ENCODE results near the gene IKZF1.
A peak's percentile ranks its signal among the peaks of the same experiment; 100 is the strongest.

IKZF1 gene

GRCh38 chr7:50292165-50292757 is 12.3 kb upstream of the IKZF1 start:
- Histone ChIP-seq H3K79me2 (ENCODE audit: low read length) (peaks cover 32% of the 10 kb centered on the region), H3K36me3 (replicated peaks; ENCODE audit: low read depth, low read length) (peaks cover 8% of the 10 kb centered on the region), H3K9me3 (ENCODE audit: insufficient read depth, low read length) (no peaks in the 10 kb centered on the region), H3K4me3 (ENCODE audit: low read length) (peak overlapping the region; percentile 30; the same call in 1 of the 2 replicates), H3K27ac (ENCODE audit: low read length) (peak overlapping the region; percentile 99), H4K20me1 (ENCODE audit: insufficient read depth, low read length) (no peaks in the 10 kb centered on the region), H3K9ac (ENCODE audit: low read length) (peak overlapping the region; percentile 96), H3K4me1 (ENCODE audit: low read length) (peaks cover 98% of the 10 kb centered on the region), H2AFZ (ENCODE audit: low read depth, low read length) (no peak overlapping the region), H3K27me3 (ENCODE audit: low read depth, low read length) (no peaks in the 10 kb centered on the region), H3K4me2 (ENCODE audit: low read length) (peak overlapping the region; percentile 90)
- TF ChIP-seq CTCF (IDR thresholded peaks at IDR 0.05; ENCODE audit: low read depth, low read length), result no peak
- TF ChIP-seq EZH2phosphoT487 (IDR thresholded peaks at IDR 0.05; ENCODE audit: low read depth), result no peak

DNA sequence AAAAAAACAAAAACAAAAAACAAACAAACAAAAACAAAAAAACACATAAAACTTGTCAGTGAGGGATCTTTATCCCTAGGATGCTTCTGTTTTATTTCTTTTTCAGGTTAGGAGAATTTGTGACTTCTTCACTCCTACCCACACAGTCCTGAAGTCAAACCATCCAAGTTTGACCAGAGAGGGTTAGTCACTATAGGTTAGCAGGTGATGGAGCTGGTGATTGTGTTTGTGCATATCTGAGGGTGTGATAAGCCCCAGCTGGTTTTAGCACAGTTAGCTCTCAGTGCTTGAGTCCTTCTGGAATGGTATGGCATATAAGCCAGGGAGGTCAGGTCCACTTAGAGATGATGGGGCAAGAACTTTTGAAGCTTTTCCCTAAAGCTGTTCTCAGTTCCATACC is 11.8 kb upstream of the IKZF1 start:
- H3K27me3 ChIP-seq (ENCODE audit: low read depth, low read length), result no peaks in the 10 kb centered on the region
- H4K20me1 ChIP-seq (ENCODE audit: insufficient read depth, low read length), result no peaks in the 10 kb centered on the region
- peak overlapping the region; percentile 64 for H3K4me3 ChIP-seq (ENCODE audit: low read length)
- no peaks in the 10 kb centered on the region for H3K9me3 ChIP-seq (ENCODE audit: insufficient read depth, low read length)
- no peak for TF ChIP-seq CTCF (IDR thresholded peaks at IDR 0.05; ENCODE audit: low read depth, low read length)
- no peak for TF ChIP-seq EZH2phosphoT487 (IDR thresholded peaks at IDR 0.05; ENCODE audit: low read depth)
- H3K79me2 ChIP-seq (ENCODE audit: low read length), result peaks cover 32% of the 10 kb centered on the region
- no peak overlapping the region for H2AFZ ChIP-seq (ENCODE audit: low read depth, low read length)
- peak overlapping the region; percentile 90 for H3K4me2 ChIP-seq (ENCODE audit: low read length)
- peak overlapping the region; percentile 99 for H3K27ac ChIP-seq (ENCODE audit: low read length)
- H3K36me3 ChIP-seq (replicated peaks; ENCODE audit: low read depth, low read length), result peaks cover 8% of the 10 kb centered on the region
- peaks cover 94% of the 10 kb centered on the region for H3K4me1 ChIP-seq (ENCODE audit: low read length)
- H3K9ac ChIP-seq (ENCODE audit: low read length), result peak overlapping the region; percentile 96

- H3K4me3 ChIP-seq (ENCODE audit: low read length), result peak overlapping the region; percentile 64
- H3K4me1 ChIP-seq (ENCODE audit: low read length), result peaks cover 85% of the 10 kb centered on the region
- H3K36me3 ChIP-seq (replicated peaks; ENCODE audit: low read depth, low read length), result peaks cover 8% of the 10 kb centered on the region
- H2AFZ ChIP-seq (ENCODE audit: low read depth, low read length), result no peak overlapping the region
- H3K27me3 ChIP-seq (ENCODE audit: low read depth, low read length), result no peaks in the 10 kb centered on the region
- H3K27ac ChIP-seq (ENCODE audit: low read length), result peak overlapping the region; percentile 99
- peak overlapping the region; percentile 96 for H3K9ac ChIP-seq (ENCODE audit: low read length)
- no peaks in the 10 kb centered on the region for H4K20me1 ChIP-seq (ENCODE audit: insufficient read depth, low read length)
- H3K4me2 ChIP-seq (ENCODE audit: low read length), result peak overlapping the region; percentile 90
- H3K9me3 ChIP-seq (ENCODE audit: insufficient read depth, low read length), result no peaks in the 10 kb centered on the region
- H3K79me2 ChIP-seq (ENCODE audit: low read length), result peaks cover 31% of the 10 kb centered on the region
- TF ChIP-seq EZH2phosphoT487 (IDR thresholded peaks at IDR 0.05; ENCODE audit: low read depth), result no peak
- no peak for TF ChIP-seq CTCF (IDR thresholded peaks at IDR 0.05; ENCODE audit: low read depth, low read length)
Observed at GRCh38 chr7:50293509-50294179, 10.9 kb upstream of the IKZF1 start.

DNA sequence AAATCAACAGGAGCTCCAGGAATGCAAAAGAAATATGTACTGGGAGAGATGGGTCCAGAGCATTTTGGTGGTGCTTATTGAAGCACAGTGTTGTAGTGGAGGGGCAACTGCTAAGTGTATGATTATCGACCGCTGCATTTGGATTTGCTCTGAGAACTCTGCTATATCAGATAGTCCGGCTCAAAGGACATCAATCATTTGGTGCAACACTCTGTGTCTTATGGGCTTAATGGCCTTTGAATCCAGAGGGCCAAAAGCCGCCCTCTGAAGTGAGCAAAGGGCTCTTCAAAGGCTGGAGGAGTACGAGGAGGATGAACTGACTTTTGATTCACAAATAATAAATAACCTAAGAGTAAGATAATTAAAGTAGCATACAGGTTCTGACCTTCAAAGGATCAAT is 9.4 kb upstream of the IKZF1 start:
- Histone ChIP-seq H3K9ac (ENCODE audit: low read length) (peak overlapping the region; percentile 96), H3K9me3 (ENCODE audit: insufficient read depth, low read length) (no peaks in the 10 kb centered on the region), H3K36me3 (replicated peaks; ENCODE audit: low read depth, low read length) (peaks cover 8% of the 10 kb centered on the region), H3K4me2 (ENCODE audit: low read length) (peak overlapping the region; percentile 90), H3K27me3 (ENCODE audit: low read depth, low read length) (no peaks in the 10 kb centered on the region), H3K4me3 (ENCODE audit: low read length) (peak overlapping the region; percentile 64; the same call in 1 of the 2 replicates), H3K79me2 (ENCODE audit: low read length) (peaks cover 30% of the 10 kb centered on the region), H4K20me1 (ENCODE audit: insufficient read depth, low read length) (no peaks in the 10 kb centered on the region), H2AFZ (ENCODE audit: low read depth, low read length) (no peak overlapping the region), H3K4me1 (ENCODE audit: low read length) (peaks cover 84% of the 10 kb centered on the region), H3K27ac (ENCODE audit: low read length) (peak overlapping the region; percentile 99)
- TF ChIP-seq EZH2phosphoT487 (IDR thresholded peaks at IDR 0.05; ENCODE audit: low read depth) (no peak), CTCF (IDR thresholded peaks at IDR 0.05; ENCODE audit: low read depth, low read length) (no peak)

All from OCI-LY3 (cell line).